Measurements from ENCODE around the gene CBR1. TPM values are rescaled to one million over a fixed set of nuclear protein-coding genes. Genes with fewer than 3 reads are reported as not detected.

CBR1 gene
- total RNA-seq, 1 donor from 2014 or later: 71.2 TPM

DNA sequence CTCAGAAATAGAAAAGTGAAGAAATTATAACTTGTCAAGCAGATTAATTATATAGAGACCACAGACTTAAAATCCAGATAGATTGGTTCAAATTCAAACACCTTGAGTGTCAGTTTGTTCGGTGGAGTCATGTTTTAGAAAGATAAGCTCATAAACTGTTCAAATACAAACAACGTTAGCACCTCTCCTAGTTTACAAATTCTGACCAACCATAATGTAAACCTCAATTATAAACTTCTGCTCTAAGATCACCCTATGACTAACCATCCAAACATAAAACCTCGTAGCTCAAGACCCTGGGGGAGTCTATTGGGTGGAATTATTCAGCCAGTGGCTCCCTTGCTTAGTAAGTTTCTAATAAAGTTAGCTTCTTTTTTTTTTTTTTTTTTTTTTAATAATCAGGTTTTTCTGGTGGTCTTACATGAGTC is 12.4 kb downstream of the CBR1 start:
- DNase-seq (no peak), ATAC-seq (no peak)
- no peak for TF ChIP-seq CTCF (IDR thresholded peaks at IDR 0.05)
- intact Hi-C loops (cut with DNase I): no loop called here
- Histone ChIP-seq H3K36me3 (no peaks in the 10 kb centered on the region), H3K4me3 (no peak overlapping the region), H3K27ac (no peak overlapping the region), H3K9me3 (no peaks in the 10 kb centered on the region), H3K4me1 (no peaks in the 10 kb centered on the region), H3K27me3 (no peaks in the 10 kb centered on the region)

DNA sequence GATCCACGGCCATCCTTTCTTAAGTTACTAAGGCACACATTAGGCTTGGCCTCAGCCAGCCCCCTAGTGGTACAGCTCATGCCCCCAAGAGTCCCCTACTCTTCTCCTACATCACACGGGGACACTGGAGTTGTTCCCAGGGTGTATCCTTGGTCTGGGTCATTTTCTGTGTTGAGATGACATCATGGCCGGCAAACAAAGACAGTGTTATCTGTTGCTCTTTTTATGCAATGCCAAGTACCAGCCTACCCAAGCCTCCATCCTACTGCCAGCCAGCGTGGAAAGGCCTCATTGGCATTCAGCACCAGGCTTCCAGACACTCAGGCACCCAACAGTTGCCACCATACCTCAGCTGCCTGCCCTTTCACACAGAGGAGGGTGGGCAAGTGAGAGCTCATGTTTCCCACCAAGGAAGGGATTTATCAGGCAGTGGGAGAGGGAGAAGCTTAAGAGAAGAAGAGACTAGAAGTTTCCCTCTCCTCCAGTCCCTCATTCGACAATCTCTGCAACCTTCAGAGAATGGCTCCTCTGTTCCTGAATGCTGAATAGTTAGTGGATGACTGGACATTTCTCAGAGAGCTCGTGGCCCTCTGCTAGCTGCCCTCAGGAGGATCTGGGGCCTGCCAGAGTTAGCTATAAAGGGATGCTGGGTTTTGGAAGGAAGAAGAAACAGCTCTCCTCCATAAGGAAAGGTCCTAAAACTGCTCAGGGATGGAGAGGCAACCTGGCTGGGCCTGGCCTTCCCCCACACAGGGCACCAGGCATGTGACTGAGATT is 17.7 kb downstream of the CBR1 start:
- no peaks in the 10 kb centered on the region for H3K36me3 ChIP-seq
- no peak for TF ChIP-seq CTCF (IDR thresholded peaks at IDR 0.05)
- H3K9me3 ChIP-seq: no peaks in the 10 kb centered on the region
- ATAC-seq (no peak), DNase-seq (no peak)
- no peaks in the 10 kb centered on the region for H3K4me1 ChIP-seq
- H3K4me3 ChIP-seq: no peak overlapping the region
- H3K27me3 ChIP-seq: no peaks in the 10 kb centered on the region
- intact Hi-C loops (cut with DNase I): no loop called here
- H3K27ac ChIP-seq: no peak overlapping the region

GRCh38 chr21:36089946-36090345 is 20.1 kb downstream of the CBR1 start:
- DNase-seq (no peak), ATAC-seq (no peak)
- no peak overlapping the region for H3K27ac ChIP-seq
- no peak overlapping the region for H3K4me3 ChIP-seq
- no peaks in the 10 kb centered on the region for H3K4me1 ChIP-seq
- H3K36me3 ChIP-seq: no peaks in the 10 kb centered on the region
- intact Hi-C loops (cut with DNase I): no loop called here
- H3K9me3 ChIP-seq: no peaks in the 10 kb centered on the region
- TF ChIP-seq CTCF (IDR thresholded peaks at IDR 0.05): no peak
- H3K27me3 ChIP-seq: no peaks in the 10 kb centered on the region

DNA sequence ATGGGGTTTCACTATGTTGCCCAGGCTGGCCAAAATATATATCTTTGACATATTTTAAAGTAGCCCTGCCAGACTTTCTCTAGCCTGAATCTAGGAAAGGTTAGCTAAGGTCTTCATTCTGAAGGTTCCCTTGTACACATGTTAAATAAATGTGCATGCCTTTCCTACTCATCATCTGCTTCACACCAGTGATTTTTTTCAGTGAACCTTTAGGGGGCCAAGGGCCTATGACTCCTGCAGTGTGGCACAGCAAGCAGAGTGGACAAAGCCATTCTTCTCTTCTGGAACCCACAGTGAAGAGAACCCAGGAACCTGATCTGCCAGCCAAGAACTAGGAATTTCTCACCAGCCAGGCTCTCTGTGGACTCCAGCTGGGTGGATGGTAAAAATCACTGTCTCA is 22.9 kb downstream of the CBR1 start:
- Histone ChIP-seq H3K36me3 (no peaks in the 10 kb centered on the region), H3K9me3 (no peaks in the 10 kb centered on the region), H3K27ac (no peak overlapping the region), H3K27me3 (no peaks in the 10 kb centered on the region), H3K4me3 (no peak overlapping the region), H3K4me1 (no peaks in the 10 kb centered on the region)
- TF ChIP-seq CTCF (IDR thresholded peaks at IDR 0.05): no peak
- DNase-seq (no peak), ATAC-seq (no peak)
- intact Hi-C loops (cut with DNase I): no loop called here

GRCh38 chr21:36093512-36093911 is 23.7 kb downstream of the CBR1 start:
- TF ChIP-seq CTCF (IDR thresholded peaks at IDR 0.05): no peak
- H3K9me3 ChIP-seq: no peaks in the 10 kb centered on the region
- ATAC-seq (no peak), DNase-seq (no peak)
- H3K4me3 ChIP-seq: no peak overlapping the region
- no peak overlapping the region for H3K27ac ChIP-seq
- intact Hi-C loops (cut with DNase I): no loop called here
- H3K36me3 ChIP-seq: no peaks in the 10 kb centered on the region
- no peaks in the 10 kb centered on the region for H3K27me3 ChIP-seq
- no peaks in the 10 kb centered on the region for H3K4me1 ChIP-seq

All from upper lobe of right lung (tissue), 1 donor.